Activated CD8-positive, alpha-beta memory T cell treated with anti-CD3 and anti-CD28 coated beads, Interleukin-2, amount 50 U/mL, for 1 hour (primary cell): Measurements from ENCODE around the gene RHEBL1.

ENCODE experiments used
- DNase-seq: peaks from one replicate; pipeline ENCODE4 v3.0.0-alpha.2; 2020; ENCODE audit errors: extremely low read depth

The RHEBL1 gene, protein sequence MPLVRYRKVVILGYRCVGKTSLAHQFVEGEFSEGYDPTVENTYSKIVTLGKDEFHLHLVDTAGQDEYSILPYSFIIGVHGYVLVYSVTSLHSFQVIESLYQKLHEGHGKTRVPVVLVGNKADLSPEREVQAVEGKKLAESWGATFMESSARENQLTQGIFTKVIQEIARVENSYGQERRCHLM

DNA sequence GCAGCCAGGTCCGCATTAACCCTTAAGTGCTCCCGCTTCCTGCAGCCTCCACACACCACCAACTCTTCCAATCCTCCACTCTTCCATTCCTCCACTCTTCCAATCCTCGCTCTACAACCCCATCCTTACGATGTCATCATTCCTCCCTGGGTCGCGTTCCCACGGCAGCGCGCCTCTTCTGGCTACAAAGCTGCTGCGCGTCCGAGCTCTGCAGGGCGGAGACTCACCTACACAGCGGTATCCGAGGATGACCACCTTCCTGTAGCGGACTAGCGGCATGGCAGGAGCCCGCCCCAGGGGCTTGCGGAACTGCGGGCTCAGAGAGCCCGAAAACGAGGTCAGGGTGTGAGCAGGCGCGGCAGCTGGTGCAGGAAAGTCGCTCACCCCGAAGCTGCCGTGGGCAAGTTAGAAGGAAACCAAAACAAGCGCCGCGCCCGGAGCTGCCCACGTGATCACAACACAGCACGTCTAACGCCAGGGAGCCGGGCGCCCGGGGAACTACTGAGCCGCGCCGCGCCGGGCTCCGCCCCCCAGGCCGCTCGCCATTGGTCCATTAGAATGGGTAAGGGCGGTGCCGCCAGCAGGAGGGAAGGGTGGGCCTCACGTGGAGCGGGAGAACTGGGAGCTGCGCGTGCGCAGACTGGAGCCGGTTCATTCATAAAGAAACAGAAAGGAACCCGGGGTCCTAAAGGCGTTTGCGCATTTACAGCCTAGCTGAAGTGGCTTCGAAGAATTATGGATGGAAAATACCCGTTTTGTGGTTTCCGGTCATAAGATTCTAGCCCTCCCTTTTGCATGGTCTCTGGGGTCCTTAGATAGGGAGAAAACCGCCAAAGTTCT is at the start of gene RHEBL1:
Gene RHEBL1, minus strand, starts transcription at position 473 of the 840 bp plus-strand sequence. Its CDS starts 194 bp downstream, at position 279.
- DNase-seq, result peak; percentile 95

GRCh38 chr12:49111206-49111605 is 41.4 kb upstream of the RHEBL1 start:
- no peak for DNase-seq

GRCh38 chr12:49110464-49111155 is 40.8 kb upstream of the RHEBL1 start, which contains the start of gene LMBR1L:
TSS of gene LMBR1L (minus strand) at chr12:49110847. CDS start at chr12:49110555, 292 bp downstream.
- peak; percentile 98 for DNase-seq

GRCh38 chr12:49109641-49110463 is 40.1 kb upstream of the RHEBL1 start:
- DNase-seq, result no peak

DNA sequence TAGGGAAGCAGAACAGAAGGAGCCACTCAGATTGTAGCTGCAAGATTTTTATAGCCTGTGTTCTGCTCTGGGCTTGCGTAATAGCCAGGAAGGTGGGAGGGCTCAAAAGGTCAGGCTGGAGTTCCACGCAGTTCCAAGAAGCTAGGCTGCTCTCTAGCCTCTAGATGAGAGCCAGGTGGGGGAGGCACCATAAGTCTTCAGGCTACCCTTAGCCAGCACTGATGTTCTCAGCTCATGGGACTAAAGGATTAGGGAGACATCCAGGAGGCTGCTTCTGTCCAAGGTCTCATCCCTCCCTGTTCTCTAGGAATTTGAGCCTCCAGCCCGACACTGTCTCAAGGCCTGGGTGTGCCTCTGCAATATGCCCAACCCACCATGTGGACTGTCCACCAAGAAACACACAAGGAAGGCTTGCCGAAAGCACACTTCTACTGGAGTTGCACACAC is 39.2 kb upstream of the RHEBL1 start:
- DNase-seq, result no peak

DNA sequence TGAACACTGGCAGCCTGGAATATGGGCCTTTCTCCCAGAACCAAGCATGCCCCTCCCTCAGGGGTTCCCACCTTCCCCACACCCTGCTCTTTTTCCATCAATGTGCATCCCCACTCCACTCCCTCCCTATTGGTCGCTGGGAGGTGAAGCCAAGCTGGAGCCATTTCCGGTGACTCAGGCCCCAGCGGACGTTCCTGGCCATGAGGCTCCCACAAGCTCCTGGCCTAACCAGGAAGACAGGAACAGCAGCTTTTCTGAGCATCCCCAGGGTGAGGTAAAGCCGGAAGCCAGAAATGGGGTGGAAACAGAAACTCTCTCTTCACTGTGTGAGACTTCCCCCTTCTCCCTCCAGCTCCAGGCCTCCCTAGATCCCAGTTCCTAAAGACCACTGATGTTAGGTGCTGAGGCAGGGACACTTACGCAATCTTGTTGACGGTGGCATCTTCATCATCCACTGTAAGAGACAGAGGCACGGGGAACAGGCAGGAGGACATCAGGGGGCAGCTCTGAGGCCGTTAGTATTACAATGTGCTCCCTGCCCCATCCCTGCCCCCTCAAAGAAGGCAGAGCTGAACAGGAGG is 35.8 kb upstream of the RHEBL1 start:
- DNase-seq, result no peak

- no peak for DNase-seq
These were observed 35.0 kb upstream of the RHEBL1 start for GRCh38 chr12:49104822-49105221.

DNA sequence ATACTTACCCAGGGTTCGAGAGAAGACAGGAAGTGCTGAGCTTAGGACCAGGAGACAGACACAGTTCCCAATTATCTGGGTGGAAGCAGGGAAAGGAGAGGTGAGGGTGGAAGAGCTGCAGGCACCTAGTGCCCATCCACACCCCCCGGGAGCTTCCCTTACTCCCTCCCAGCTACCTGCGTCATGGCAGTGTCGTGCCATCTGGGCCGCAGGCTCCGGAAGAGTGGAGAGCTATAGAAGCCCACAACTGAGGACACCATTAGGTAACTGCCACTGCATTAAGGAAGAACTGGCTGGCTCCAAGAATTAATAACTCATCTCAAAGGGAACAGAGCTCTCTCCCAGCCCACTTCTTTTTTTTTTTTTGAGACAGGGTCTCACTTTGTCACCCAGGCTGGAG is 30.6 kb upstream of the RHEBL1 start:
- DNase-seq, result no peak

GRCh38 chr12:49098703-49099102 is 28.9 kb upstream of the RHEBL1 start:
- DNase-seq, result no peak

GRCh38 chr12:49098035-49098451 is 28.3 kb upstream of the RHEBL1 start:
- no peak for DNase-seq

- DNase-seq, result no peak
These were observed 27.6 kb upstream of the RHEBL1 start for GRCh38 chr12:49097381-49097780.

DNA sequence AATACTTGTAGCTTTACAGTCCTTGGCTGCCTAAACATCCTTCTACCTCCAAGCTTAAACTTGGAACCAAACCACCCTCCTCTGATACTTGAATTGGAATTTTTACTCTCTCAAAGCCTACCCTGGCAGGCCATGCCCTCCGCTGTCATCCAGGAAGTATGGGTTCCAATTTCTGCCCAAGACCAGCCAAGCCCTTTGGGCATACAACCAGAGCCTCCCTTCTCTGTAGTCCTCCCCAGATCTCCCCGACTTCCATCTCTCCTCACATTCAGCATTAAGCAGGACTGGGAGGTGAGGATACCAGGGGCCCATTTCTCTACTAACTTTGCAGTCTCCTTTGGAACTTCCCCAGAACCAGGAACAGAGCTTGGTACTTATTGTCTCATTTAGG is 25.2 kb upstream of the RHEBL1 start:
- no peak for DNase-seq

GRCh38 chr12:49094160-49094974 is 24.6 kb upstream of the RHEBL1 start, which contains the start of gene DHH:
TSS of gene DHH (minus strand) at chr12:49094801. CDS start at chr12:49094512, 289 bp downstream.
- no peak for DNase-seq

DNA sequence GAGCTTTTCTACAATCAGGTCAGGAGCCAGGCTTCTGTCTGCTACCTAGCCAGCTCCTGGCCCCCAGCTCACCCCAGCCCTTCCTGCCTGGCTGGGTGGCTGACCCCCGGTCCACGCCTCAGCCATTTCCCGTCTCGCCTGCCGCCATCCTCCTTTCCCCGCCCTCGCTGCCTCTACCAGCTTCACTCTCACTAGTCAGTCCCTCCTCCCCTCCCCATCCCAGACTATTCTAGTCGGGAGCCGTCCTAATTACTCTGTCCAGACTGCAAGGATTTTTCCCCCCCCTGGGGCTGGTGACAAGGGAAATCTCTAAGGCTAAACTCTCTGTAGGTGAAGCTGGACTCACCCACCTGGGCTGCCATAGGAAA is 24.0 kb upstream of the RHEBL1 start:
- DNase-seq, result no peak

GRCh38 chr12:49092816-49093406 is 23.1 kb upstream of the RHEBL1 start:
- DNase-seq, result no peak

DNA sequence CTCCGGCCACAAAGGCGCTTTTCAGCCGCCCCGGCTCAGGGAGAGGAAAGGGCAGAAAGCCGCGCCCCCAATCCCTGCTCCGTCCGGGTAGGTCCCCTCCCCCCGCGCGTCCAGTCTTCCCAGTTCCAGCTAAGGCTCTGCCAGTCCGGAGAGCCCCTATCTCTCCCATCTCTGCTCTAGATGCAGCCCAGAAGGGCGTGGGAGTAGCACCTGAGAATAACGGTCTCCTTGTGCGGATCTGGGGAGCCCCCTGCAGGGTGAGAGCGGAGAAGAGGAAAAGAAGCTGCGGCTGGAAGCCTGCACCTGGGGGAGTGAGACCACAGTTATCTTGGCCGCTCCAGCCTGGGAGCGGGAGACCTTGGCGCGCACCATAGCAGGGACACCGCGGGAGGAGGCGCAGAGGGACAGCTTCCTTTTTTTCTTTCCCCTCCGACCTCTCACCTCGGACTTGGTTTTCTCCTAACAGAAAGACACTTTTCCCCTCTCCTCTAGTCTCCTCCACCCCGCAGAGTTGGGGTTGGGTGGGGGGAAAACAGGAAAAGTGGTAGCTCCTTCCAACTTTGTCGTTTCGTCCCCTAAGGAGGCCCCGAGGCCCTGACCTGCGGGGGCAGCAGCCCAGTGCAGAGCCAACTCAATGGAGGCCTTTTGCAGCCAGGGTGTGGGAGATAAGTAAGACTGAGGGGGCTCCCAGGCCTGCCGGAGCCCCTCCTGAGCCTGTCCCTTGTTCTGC is 22.5 kb upstream of the RHEBL1 start:
- DNase-seq, result no peak

GRCh38 chr12:49091836-49092085 is 22.0 kb upstream of the RHEBL1 start:
- no peak for DNase-seq

- DNase-seq, result no peak
These were observed 21.5 kb upstream of the RHEBL1 start for GRCh38 chr12:49091056-49091835.
